SK-N-SH treated with all-trans-retinoic acid at 6 μM for 48 hours (cell line): ENCODE data around the gene PARS2.

Source experiments
- ATAC-seq: fragments of 200-7000 bp; cut with Tn5 transposase; 3 replicates; pipeline ENCODE4 v1.9.1; 2020; ENCODE audit warnings: mild to moderate bottlenecking, moderate library complexity
- ARNTL ChIP-seq: fragments of 450-650 bp; formaldehyde crosslinking; IDR thresholded peaks from 2 replicates; pipeline ENCODE4 v1.5.0; 2020; ENCODE audit warnings: low read depth, mild to moderate bottlenecking, moderate library complexity, borderline replicate concordance
- BACH2 ChIP-seq: fragments of 250-450 bp; sonication (Bioruptor Pico); IDR thresholded peaks from 2 replicates; pipeline ENCODE4 v1.9.0; 2021; ENCODE audit warnings: mild to moderate bottlenecking, borderline replicate concordance
- CREB5 ChIP-seq: fragments of 250-450 bp; sonication (Bioruptor Pico); IDR thresholded peaks from 2 replicates; pipeline ENCODE4 v1.5.1; 2020; ENCODE audit warnings: low read depth, mild to moderate bottlenecking, moderate library complexity
- CSDC2 ChIP-seq: fragments of 250-450 bp; sonication (Bioruptor Pico); IDR thresholded peaks from 2 replicates; pipeline ENCODE4 v1.5.0; 2020; ENCODE audit warnings: mild to moderate bottlenecking, moderate library complexity
- CSRNP3 ChIP-seq: fragments of 250-450 bp; sonication (Bioruptor Pico); IDR thresholded peaks from 2 replicates; pipeline ENCODE4 v1.5.1; 2021; ENCODE audit warnings: mild to moderate bottlenecking, moderate library complexity
- GLIS3 ChIP-seq: fragments of 250-450 bp; sonication (Bioruptor Pico); IDR thresholded peaks from 2 replicates; pipeline ENCODE4 v1.5.0; 2020; ENCODE audit warnings: mild to moderate bottlenecking, moderate library complexity
- ISL1 ChIP-seq: fragments of 250-450 bp; sonication (Bioruptor Pico); IDR thresholded peaks from 2 replicates; pipeline ENCODE4 v2.1.2; 2022; ENCODE audit warnings: mild to moderate bottlenecking, moderate library complexity
- OSR1 ChIP-seq: fragments of 250-450 bp; sonication (Bioruptor Pico); IDR thresholded peaks from 2 replicates; pipeline ENCODE4 v1.8.0; 2022; ENCODE audit warnings: moderate library complexity, mild to moderate bottlenecking, inconsistent platforms
- PATZ1 ChIP-seq: fragments of 250-450 bp; sonication (Bioruptor Pico); IDR thresholded peaks from 2 replicates; pipeline ENCODE4 v1.8.0; 2020; ENCODE audit warnings: mild to moderate bottlenecking, moderate library complexity, borderline replicate concordance
- PPARA ChIP-seq: fragments of 250-450 bp; sonication (Bioruptor Pico); IDR thresholded peaks from 2 replicates; pipeline ENCODE4 v1.5.0; 2020; ENCODE audit warnings: mild to moderate bottlenecking, borderline replicate concordance
- RARB ChIP-seq: fragments of 250-450 bp; sonication (Bioruptor Pico); IDR thresholded peaks from 2 replicates; pipeline ENCODE4 v1.8.0; 2021; ENCODE audit warnings: mild to moderate bottlenecking, moderate library complexity
- SNAI2 ChIP-seq: fragments of 250-450 bp; sonication (Bioruptor Pico); IDR thresholded peaks from 2 replicates; pipeline ENCODE4 v1.5.0; 2020; ENCODE audit warnings: mild to moderate bottlenecking, moderate library complexity
- TOX ChIP-seq: fragments of 250-450 bp; sonication (Bioruptor Pico); IDR thresholded peaks from 2 replicates; pipeline ENCODE4 v1.8.0; 2021; ENCODE audit warnings: mild to moderate bottlenecking, moderate library complexity, borderline replicate concordance
- TSHZ2 ChIP-seq: fragments of 250-450 bp; sonication (Bioruptor Pico); IDR thresholded peaks from 2 replicates; pipeline ENCODE4 v1.5.0; 2020; ENCODE audit warnings: mild to moderate bottlenecking, moderate library complexity
- ZC3H10 ChIP-seq: fragments of 250-450 bp; sonication (Bioruptor Pico); IDR thresholded peaks from 2 replicates; pipeline ENCODE4 v1.5.1; 2021; ENCODE audit warnings: mild to moderate bottlenecking, moderate library complexity
- ZFP3 ChIP-seq: fragments of 250-450 bp; sonication (Bioruptor Pico); IDR thresholded peaks from 2 replicates; pipeline ENCODE4 v1.5.0; 2020; ENCODE audit warnings: mild to moderate bottlenecking, moderate library complexity
- ZFP30 ChIP-seq: fragments of 450-650 bp; formaldehyde crosslinking; IDR thresholded peaks from 2 replicates; pipeline ENCODE4 v1.5.0; 2022; ENCODE audit warnings: mild to moderate bottlenecking, moderate library complexity
- ZNF565 ChIP-seq: fragments of 450-650 bp; formaldehyde crosslinking; conservative IDR thresholded peaks from 2 replicates; pipeline ENCODE4 v1.5.0; 2020; ENCODE audit warnings: low read depth, mild to moderate bottlenecking, moderate library complexity
- ZNF8 ChIP-seq: fragments of 450-650 bp; formaldehyde crosslinking; IDR thresholded peaks from 2 replicates; pipeline ENCODE4 v1.5.0; 2020; ENCODE audit warnings: mild to moderate bottlenecking, moderate library complexity

PARS2 gene

GRCh38 chr1:54767526-54767925, 3.2 kb upstream of the PARS2 start:
- no peak for TF ChIP-seq CSDC2
- no peak for ATAC-seq

- no peak for TF ChIP-seq PATZ1 (CRISPR knock-in tag)
- TF ChIP-seq CREB5 = no peak
- TF ChIP-seq ZNF565 = no peak
Measured at GRCh38 chr1:54766726-54767125, 2.4 kb upstream of the PARS2 start.

GRCh38 chr1:54764922-54765561, 719 bp upstream of the PARS2 start:
- TF ChIP-seq ZNF565 (no peak), SNAI2 (CRISPR knock-in tag) (no peak), ZFP30 (CRISPR knock-in tag) (no peak), OSR1 (CRISPR knock-in tag) (no peak), TSHZ2 (CRISPR knock-in tag) (no peak), RARB (CRISPR knock-in tag) (no peak), CREB5 (no peak), ISL1 (no peak), BACH2 (CRISPR knock-in tag) (no peak), TOX (no peak), CSRNP3 (CRISPR knock-in tag) (no peak), PPARA (CRISPR knock-in tag) (no peak), ZNF8 (CRISPR knock-in tag) (no peak), PATZ1 (CRISPR knock-in tag) (no peak), GLIS3 (CRISPR knock-in tag) (no peak), ZFP3 (no peak), CSDC2 (no peak)
- ATAC-seq = peak; percentile 29

More at GRCh38 chr1:54766726-54767125, 2.4 kb upstream of the PARS2 start:
- ATAC-seq = no peak

- ATAC-seq = peak; percentile 10
- TF ChIP-seq ZNF8 (CRISPR knock-in tag) (no peak), PATZ1 (CRISPR knock-in tag) (no peak), ZC3H10 (CRISPR knock-in tag) (no peak), ARNTL (CRISPR knock-in tag) (no peak), ISL1 (no peak), BACH2 (CRISPR knock-in tag) (no peak), CSDC2 (no peak), OSR1 (CRISPR knock-in tag) (no peak), ZFP30 (CRISPR knock-in tag) (no peak), PPARA (CRISPR knock-in tag) (no peak), GLIS3 (CRISPR knock-in tag) (no peak), TSHZ2 (CRISPR knock-in tag) (no peak)
Measured at GRCh38 chr1:54763816-54764132, 549 bp downstream of the PARS2 start.
